Mononuclear cell (primary cell): ENCODE results near the gene ACBD5. TPM values are rescaled to one million over a fixed set of nuclear protein-coding genes. Genes with fewer than 3 reads are reported as not detected.
"Not testable (repeated sequence)": the region's sequence is repeated elsewhere in the genome, so short reads cannot be mapped to it uniquely, and the experiment has no call there.

Experiments
- H3K27me3 ChIP-seq: 2 replicates; pipeline ENCODE4 v1.6.0; 2011; ENCODE audit warnings: low read length, control low read depth; ENCODE audit not compliant: insufficient read depth
- H3K4me1 ChIP-seq: 2 replicates; pipeline ENCODE4 v1.5.1; 2011; ENCODE audit warnings: mild to moderate bottlenecking, low read length, control low read depth; ENCODE audit not compliant: insufficient read depth
- H3K4me3 ChIP-seq: 2 replicates; pipeline ENCODE4 v1.5.1; 2011; ENCODE audit warnings: mild to moderate bottlenecking, low read length, moderate library complexity
- H3K9me3 ChIP-seq: 2 replicates; pipeline ENCODE4 v1.5.1; 2011; ENCODE audit warnings: low read depth, mild to moderate bottlenecking, control low read depth, low read length
- total RNA-seq: library from RNA; depleted of rRNA; stranded (reverse); fragments of >200 nt; gene quantifications from one replicate; pipeline ENCODE4 v1.2.3, GENCODE V29; 2012

ACBD5 gene
- total RNA-seq, 1 donor, result 35.8 TPM

GRCh38 chr10:27247006-27247405, 6.4 kb upstream of the ACBD5 start:
- Histone ChIP-seq H3K4me1 (peaks cover 7% of the 10 kb centered on the region), H3K4me3 (no peak overlapping the region), H3K9me3 (no peaks in the 10 kb centered on the region), H3K27me3 (no peaks in the 10 kb centered on the region)

- Histone ChIP-seq H3K9me3 (no peaks in the 10 kb centered on the region), H3K4me3 (no peak overlapping the region), H3K4me1 (peaks cover 12% of the 10 kb centered on the region), H3K27me3 (no peaks in the 10 kb centered on the region)
Measured at GRCh38 chr10:27245836-27246235, 5.2 kb upstream of the ACBD5 start.

DNA sequence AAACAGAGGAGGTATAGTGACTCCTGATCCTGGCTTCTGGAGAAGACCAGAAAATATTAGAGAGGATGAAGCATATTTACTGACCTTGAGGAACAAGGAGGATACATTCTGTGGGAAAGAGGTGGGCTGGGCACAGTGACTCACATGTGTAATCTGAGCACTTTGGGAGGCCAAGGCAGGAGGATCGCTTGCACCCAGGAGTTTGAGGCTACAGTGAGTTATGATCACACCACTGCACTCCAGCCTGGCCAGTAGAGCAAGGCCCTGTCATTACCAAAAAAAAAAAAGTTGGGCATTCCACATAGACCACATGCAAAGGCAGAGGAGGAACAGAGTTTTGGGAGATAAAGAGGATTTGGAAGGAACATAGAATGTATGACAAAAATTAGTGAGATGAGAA, 4.4 kb upstream of the ACBD5 start:
- Histone ChIP-seq H3K9me3 (no peaks in the 10 kb centered on the region), H3K4me3 (no peak overlapping the region), H3K4me1 (peaks cover 12% of the 10 kb centered on the region), H3K27me3 (no peaks in the 10 kb centered on the region)

DNA sequence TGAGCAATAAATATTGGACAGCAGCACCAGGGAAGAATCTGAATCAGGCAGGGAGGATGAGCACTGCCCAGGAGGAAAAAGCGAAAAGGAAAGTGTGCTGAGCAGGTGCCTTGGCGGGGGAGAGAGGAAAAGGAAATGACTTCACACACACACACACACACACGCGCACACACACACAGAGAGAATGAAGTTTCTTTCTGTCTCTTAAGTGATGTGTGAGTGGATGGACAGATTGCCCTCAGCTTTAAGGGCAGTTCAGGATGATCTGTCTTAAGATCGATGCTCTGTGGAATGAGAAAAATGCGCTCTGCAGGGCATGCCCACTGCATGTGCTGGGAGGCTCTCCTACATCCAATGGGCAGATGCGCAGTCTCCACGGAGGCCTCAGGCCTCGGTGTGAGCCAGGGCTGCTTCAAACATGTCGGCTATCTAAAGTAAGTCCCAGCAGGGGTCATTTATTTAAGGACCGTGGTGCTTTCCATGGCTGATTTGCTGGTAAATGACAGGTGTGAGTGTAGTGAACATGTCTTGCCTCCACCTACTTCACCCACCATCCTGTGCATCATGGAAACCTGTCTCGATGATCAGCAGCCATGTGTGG, 2.5 kb upstream of the ACBD5 start:
- Histone ChIP-seq H3K9me3 (no peaks in the 10 kb centered on the region), H3K4me1 (peaks cover 24% of the 10 kb centered on the region), H3K27me3 (no peaks in the 10 kb centered on the region), H3K4me3 (peak overlapping the region; percentile 69)

DNA sequence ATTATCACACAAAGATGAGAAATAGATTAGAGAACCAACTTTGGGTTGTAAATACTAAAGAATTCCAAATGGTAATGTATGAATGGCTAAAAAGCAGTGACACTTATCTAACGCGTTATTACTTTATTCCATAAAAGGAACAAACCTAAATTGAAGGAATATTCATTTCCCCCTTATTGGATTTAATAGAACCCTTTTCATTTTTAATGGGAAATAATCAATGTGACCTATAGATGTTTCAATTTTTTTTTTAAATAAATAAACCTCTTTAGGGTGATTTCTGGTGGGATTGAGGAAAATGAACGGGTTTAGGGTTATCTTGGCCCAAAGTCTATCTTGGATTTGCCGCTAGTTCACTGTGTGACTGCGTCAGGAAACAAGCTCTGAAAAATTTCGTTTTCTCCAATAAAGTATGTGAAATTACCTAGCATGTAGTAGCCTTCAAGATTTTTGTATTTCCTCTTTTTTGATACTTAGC, 1.9 kb upstream of the ACBD5 start:
- Histone ChIP-seq H3K9me3 (no peaks in the 10 kb centered on the region), H3K4me1 (peaks cover 24% of the 10 kb centered on the region), H3K4me3 (peak overlapping the region; percentile 69), H3K27me3 (no peaks in the 10 kb centered on the region)

- Histone ChIP-seq H3K27me3 (no peaks in the 10 kb centered on the region), H3K4me3 (peak overlapping the region; percentile 69), H3K4me1 (peaks cover 24% of the 10 kb centered on the region), H3K9me3 (no peaks in the 10 kb centered on the region)
Measured at GRCh38 chr10:27241652-27242472, 1.3 kb upstream of the ACBD5 start.

GRCh38 chr10:27241010-27241651, 534 bp upstream of the ACBD5 start:
- H3K9me3 ChIP-seq, result no peaks in the 10 kb centered on the region
- H3K4me3 ChIP-seq, result peak overlapping the region; percentile 69
- H3K4me1 ChIP-seq, result peaks cover 24% of the 10 kb centered on the region
- H3K27me3 ChIP-seq, result no peaks in the 10 kb centered on the region

DNA sequence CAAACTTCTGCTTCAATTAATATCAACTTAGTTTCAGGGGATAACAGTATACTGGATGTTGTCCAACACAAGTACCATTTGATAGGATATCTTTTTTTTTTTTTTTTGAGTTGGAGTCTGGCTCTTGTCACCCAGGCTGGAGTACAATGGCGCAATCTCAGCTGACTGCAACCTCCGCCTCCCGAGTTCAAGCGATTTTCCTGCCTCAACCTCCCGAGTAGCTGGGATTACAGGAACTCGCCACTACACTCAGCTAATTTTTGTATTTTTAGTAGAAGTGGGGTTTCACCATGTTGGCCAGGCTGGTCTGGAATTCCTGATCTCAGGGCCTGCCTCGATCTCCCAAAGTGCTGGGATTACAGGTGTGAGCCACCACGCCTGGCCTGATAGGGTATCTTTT, 3.1 kb downstream of the ACBD5 start:
- peaks cover 22% of the 10 kb centered on the region for H3K4me1 ChIP-seq
- H3K4me3 ChIP-seq, H3K9me3 ChIP-seq, H3K27me3 ChIP-seq: not testable (repeated sequence)

- not testable (repeated sequence) for H3K4me3 ChIP-seq, H3K27me3 ChIP-seq, H3K9me3 ChIP-seq
- peaks cover 22% of the 10 kb centered on the region for H3K4me1 ChIP-seq
Measured at GRCh38 chr10:27236589-27237128, 3.9 kb downstream of the ACBD5 start.

DNA sequence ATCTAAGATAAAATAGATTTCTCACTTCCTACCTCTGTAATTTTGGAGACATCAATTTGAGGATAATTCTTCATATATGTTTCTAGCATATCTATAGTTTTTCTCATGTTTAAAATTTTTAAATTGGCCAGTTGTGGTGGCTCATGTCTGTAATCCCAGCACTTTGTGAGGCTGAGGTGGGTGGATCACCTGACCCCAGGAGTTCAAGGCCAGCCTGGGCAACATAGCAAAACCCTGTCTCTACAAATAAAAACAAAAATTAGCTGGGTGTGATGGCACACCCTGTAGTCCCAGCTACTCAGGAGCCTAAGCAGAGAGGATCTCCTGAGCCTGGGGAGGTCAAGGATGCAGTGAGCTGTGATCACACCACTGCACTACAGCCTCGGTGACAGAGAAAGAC, 4.9 kb downstream of the ACBD5 start:
- Histone ChIP-seq H3K4me1 (peaks cover 16% of the 10 kb centered on the region), H3K9me3 (no peaks in the 10 kb centered on the region), H3K4me3 (no peak overlapping the region), H3K27me3 (no peaks in the 10 kb centered on the region)

DNA sequence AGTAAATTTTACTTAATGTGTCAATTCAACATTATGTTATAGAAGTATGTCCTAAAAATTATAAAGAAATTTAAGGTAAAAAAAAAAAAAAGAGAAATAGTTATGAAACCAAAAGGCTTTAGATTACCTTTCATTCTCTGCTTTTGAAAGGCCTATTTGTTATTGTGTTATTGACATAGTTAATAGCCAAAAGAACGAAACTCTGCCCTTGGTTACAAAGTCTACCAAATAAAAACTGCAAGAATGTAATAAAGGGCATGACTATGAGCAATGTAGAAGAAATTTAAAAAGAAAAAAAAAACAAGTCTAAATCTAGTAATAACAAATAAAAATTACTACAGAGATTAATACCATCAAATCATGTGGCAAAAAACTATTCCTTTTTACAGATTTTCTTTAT, 10.6 kb downstream of the ACBD5 start:
- peaks cover 7% of the 10 kb centered on the region for H3K4me1 ChIP-seq
- no peak overlapping the region for H3K4me3 ChIP-seq
- H3K9me3 ChIP-seq, result no peaks in the 10 kb centered on the region
- no peaks in the 10 kb centered on the region for H3K27me3 ChIP-seq

GRCh38 chr10:27225642-27226257, 14.8 kb downstream of the ACBD5 start:
- no peak overlapping the region for H3K4me3 ChIP-seq
- H3K9me3 ChIP-seq, result no peaks in the 10 kb centered on the region
- no peaks in the 10 kb centered on the region for H3K27me3 ChIP-seq
- peaks cover 11% of the 10 kb centered on the region for H3K4me1 ChIP-seq

GRCh38 chr10:27225011-27225590, 15.5 kb downstream of the ACBD5 start:
- Histone ChIP-seq H3K4me3 (no peak overlapping the region), H3K27me3 (no peaks in the 10 kb centered on the region), H3K4me1 (peaks cover 11% of the 10 kb centered on the region), H3K9me3 (no peaks in the 10 kb centered on the region)

DNA sequence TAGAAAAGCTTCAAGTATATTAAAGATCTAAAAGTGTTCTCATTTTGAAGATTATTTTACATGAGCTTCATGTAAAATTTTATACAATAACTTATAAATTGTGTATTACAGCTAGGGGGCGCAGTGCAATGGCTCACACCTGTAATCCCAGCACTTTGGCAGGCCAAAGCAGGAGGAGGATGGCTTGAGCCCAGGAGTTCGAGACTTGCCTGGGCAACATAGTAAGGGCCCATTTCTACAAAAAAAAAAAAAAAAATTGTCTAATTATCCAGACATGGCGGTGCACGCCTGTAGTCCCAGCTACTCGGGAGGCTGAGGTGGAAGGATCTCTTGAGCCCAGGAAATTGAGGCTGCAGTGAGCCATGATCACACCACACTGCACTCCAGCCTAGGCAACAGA, 16.6 kb downstream of the ACBD5 start:
- no peak overlapping the region for H3K4me3 ChIP-seq
- H3K27me3 ChIP-seq, result no peaks in the 10 kb centered on the region
- H3K9me3 ChIP-seq, result no peaks in the 10 kb centered on the region
- peaks cover 11% of the 10 kb centered on the region for H3K4me1 ChIP-seq
